ENCODE results near the gene KIF26B. TPM values are rescaled to one million over a fixed set of nuclear protein-coding genes. Genes with fewer than 3 reads are reported as not detected.

The KIF26B gene
- polyA plus RNA-seq, 1 donor from 2014 or later: 6.3 TPM

GRCh38 chr1:245370905-245371581, 216.3 kb downstream of the KIF26B start:
- peaks cover 3% of the 10 kb centered on the region for H3K9me3 ChIP-seq (ENCODE audit: low read length)
- TF ChIP-seq POLR2AphosphoS5 (IDR thresholded peaks at IDR 0.05): no peak
- TF ChIP-seq, protein P1, sequence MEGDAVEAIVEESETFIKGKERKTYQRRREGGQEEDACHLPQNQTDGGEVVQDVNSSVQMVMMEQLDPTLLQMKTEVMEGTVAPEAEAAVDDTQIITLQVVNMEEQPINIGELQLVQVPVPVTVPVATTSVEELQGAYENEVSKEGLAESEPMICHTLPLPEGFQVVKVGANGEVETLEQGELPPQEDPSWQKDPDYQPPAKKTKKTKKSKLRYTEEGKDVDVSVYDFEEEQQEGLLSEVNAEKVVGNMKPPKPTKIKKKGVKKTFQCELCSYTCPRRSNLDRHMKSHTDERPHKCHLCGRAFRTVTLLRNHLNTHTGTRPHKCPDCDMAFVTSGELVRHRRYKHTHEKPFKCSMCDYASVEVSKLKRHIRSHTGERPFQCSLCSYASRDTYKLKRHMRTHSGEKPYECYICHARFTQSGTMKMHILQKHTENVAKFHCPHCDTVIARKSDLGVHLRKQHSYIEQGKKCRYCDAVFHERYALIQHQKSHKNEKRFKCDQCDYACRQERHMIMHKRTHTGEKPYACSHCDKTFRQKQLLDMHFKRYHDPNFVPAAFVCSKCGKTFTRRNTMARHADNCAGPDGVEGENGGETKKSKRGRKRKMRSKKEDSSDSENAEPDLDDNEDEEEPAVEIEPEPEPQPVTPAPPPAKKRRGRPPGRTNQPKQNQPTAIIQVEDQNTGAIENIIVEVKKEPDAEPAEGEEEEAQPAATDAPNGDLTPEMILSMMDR (IDR thresholded peaks at IDR 0.05; ENCODE audit: poor library complexity, severe bottlenecking): no peak
- no peak for TF ChIP-seq MXI1 (conservative IDR thresholded peaks at IDR 0.05; ENCODE audit: poor library complexity, severe bottlenecking)
- no peak for TF ChIP-seq RAD21 (conservative IDR thresholded peaks at IDR 0.05)
- no peak for TF ChIP-seq TAF1 (IDR thresholded peaks at IDR 0.05; ENCODE audit: low read depth)
- no peak for TF ChIP-seq EZH2 (IDR thresholded peaks at IDR 0.05; ENCODE audit: borderline replicate concordance, insufficient read depth, low read length, poor library complexity, severe bottlenecking)
- no peak for TF ChIP-seq SMC3 (conservative IDR thresholded peaks at IDR 0.05; ENCODE audit: poor library complexity)
- TF ChIP-seq, protein P2, sequence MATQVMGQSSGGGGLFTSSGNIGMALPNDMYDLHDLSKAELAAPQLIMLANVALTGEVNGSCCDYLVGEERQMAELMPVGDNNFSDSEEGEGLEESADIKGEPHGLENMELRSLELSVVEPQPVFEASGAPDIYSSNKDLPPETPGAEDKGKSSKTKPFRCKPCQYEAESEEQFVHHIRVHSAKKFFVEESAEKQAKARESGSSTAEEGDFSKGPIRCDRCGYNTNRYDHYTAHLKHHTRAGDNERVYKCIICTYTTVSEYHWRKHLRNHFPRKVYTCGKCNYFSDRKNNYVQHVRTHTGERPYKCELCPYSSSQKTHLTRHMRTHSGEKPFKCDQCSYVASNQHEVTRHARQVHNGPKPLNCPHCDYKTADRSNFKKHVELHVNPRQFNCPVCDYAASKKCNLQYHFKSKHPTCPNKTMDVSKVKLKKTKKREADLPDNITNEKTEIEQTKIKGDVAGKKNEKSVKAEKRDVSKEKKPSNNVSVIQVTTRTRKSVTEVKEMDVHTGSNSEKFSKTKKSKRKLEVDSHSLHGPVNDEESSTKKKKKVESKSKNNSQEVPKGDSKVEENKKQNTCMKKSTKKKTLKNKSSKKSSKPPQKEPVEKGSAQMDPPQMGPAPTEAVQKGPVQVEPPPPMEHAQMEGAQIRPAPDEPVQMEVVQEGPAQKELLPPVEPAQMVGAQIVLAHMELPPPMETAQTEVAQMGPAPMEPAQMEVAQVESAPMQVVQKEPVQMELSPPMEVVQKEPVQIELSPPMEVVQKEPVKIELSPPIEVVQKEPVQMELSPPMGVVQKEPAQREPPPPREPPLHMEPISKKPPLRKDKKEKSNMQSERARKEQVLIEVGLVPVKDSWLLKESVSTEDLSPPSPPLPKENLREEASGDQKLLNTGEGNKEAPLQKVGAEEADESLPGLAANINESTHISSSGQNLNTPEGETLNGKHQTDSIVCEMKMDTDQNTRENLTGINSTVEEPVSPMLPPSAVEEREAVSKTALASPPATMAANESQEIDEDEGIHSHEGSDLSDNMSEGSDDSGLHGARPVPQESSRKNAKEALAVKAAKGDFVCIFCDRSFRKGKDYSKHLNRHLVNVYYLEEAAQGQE (IDR thresholded peaks at IDR 0.05; ENCODE audit: borderline replicate concordance): no peak
- TF ChIP-seq EP300 (conservative IDR thresholded peaks at IDR 0.05; ENCODE audit: poor library complexity, severe bottlenecking): no peak
- H3K36me3 ChIP-seq (ENCODE audit: insufficient read depth, low read length): no peaks in the 10 kb centered on the region
- H3K27ac ChIP-seq (ENCODE audit: low read length): no peak overlapping the region
- no peak overlapping the region for H3K4me2 ChIP-seq (ENCODE audit: low read length)
- H3K27me3 ChIP-seq (ENCODE audit: insufficient read depth, low read depth, low read length): no peaks in the 10 kb centered on the region
- no peaks in the 10 kb centered on the region for H3F3A ChIP-seq (ENCODE audit: insufficient read depth, low read length, poor library complexity, severe bottlenecking)
- no peaks in the 10 kb centered on the region for H4K20me1 ChIP-seq (ENCODE audit: insufficient read depth)
- H3K79me2 ChIP-seq (replicated peaks; ENCODE audit: insufficient read depth, low read length): no peaks in the 10 kb centered on the region
- H2AFZ ChIP-seq (ENCODE audit: low read depth, low read length): no peak overlapping the region
- H3K4me3 ChIP-seq (ENCODE audit: low read length): no peak overlapping the region
- no peaks in the 10 kb centered on the region for H3K9me2 ChIP-seq (ENCODE audit: insufficient read depth, low read length)
- H3K9ac ChIP-seq (ENCODE audit: low read length): no peak overlapping the region

- Histone ChIP-seq H3K4me2 (ENCODE audit: low read length) (no peak overlapping the region), H3K9me2 (ENCODE audit: insufficient read depth, low read length) (no peaks in the 10 kb centered on the region), H3K27me3 (ENCODE audit: insufficient read depth, low read depth, low read length) (no peaks in the 10 kb centered on the region), H4K20me1 (ENCODE audit: insufficient read depth) (no peaks in the 10 kb centered on the region), H3K36me3 (ENCODE audit: insufficient read depth, low read length) (no peaks in the 10 kb centered on the region), H3F3A (ENCODE audit: insufficient read depth, low read length, poor library complexity, severe bottlenecking) (no peaks in the 10 kb centered on the region), H3K9me3 (ENCODE audit: low read length) (peaks cover 3% of the 10 kb centered on the region), H2AFZ (ENCODE audit: low read depth, low read length) (no peak overlapping the region), H3K79me2 (replicated peaks; ENCODE audit: insufficient read depth, low read length) (no peaks in the 10 kb centered on the region), H3K4me3 (ENCODE audit: low read length) (no peak overlapping the region), H3K9ac (ENCODE audit: low read length) (no peak overlapping the region), H3K27ac (ENCODE audit: low read length) (no peak overlapping the region)
- TF ChIP-seq SMC3 (conservative IDR thresholded peaks at IDR 0.05; ENCODE audit: poor library complexity) (no peak), EZH2 (IDR thresholded peaks at IDR 0.05; ENCODE audit: borderline replicate concordance, insufficient read depth, low read length, poor library complexity, severe bottlenecking) (no peak), TAF1 (IDR thresholded peaks at IDR 0.05; ENCODE audit: low read depth) (no peak)
- TF ChIP-seq, protein P2 (IDR thresholded peaks at IDR 0.05; ENCODE audit: borderline replicate concordance): no peak
Observed at GRCh38 chr1:245373131-245373530, 218.3 kb downstream of the KIF26B start.

Data from neural cell (in vitro differentiated cells).